ENCODE data around the gene BTBD10.

- TF ChIP-seq EZH2 (IDR thresholded peaks at IDR 0.05; ENCODE audit: insufficient read depth, poor library complexity, severe bottlenecking) (no peak), EZH2phosphoT487 (IDR thresholded peaks at IDR 0.05; ENCODE audit: insufficient read depth, low read depth) (no peak)
These were observed 108.7 kb downstream of the BTBD10 start for GRCh38 chr11:13354335-13354734.

Data from GM23248 (cell line).